HL-60 (cell line): ENCODE results near the gene AGRN.

Experiments
- POLR2AphosphoS5 ChIP-seq: IDR thresholded peaks from 2 replicates; pipeline ENCODE4 v1.6.1; 2012; ENCODE audit warnings: low read depth
- TF ChIP-seq, protein P1 (sequence below): IDR thresholded peaks from one replicate; pipeline ENCODE4 v1.5.1; 2011; ENCODE audit warnings: low read length, control low read depth, inconsistent platforms; ENCODE audit not compliant: insufficient read depth
- TF ChIP-seq, protein P2 (sequence below): IDR thresholded peaks from 2 replicates; pipeline ENCODE4 v1.6.1; 2012; ENCODE audit warnings: low read depth; ENCODE audit not compliant: insufficient replicate concordance

GRCh38 chr1:999725-1000356, 20.1 kb upstream of the AGRN start, which contains the start of gene HES4:
- TF ChIP-seq, protein P1, sequence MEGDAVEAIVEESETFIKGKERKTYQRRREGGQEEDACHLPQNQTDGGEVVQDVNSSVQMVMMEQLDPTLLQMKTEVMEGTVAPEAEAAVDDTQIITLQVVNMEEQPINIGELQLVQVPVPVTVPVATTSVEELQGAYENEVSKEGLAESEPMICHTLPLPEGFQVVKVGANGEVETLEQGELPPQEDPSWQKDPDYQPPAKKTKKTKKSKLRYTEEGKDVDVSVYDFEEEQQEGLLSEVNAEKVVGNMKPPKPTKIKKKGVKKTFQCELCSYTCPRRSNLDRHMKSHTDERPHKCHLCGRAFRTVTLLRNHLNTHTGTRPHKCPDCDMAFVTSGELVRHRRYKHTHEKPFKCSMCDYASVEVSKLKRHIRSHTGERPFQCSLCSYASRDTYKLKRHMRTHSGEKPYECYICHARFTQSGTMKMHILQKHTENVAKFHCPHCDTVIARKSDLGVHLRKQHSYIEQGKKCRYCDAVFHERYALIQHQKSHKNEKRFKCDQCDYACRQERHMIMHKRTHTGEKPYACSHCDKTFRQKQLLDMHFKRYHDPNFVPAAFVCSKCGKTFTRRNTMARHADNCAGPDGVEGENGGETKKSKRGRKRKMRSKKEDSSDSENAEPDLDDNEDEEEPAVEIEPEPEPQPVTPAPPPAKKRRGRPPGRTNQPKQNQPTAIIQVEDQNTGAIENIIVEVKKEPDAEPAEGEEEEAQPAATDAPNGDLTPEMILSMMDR: no peak
- TF ChIP-seq POLR2AphosphoS5: no peak
- TF ChIP-seq, protein P2, sequence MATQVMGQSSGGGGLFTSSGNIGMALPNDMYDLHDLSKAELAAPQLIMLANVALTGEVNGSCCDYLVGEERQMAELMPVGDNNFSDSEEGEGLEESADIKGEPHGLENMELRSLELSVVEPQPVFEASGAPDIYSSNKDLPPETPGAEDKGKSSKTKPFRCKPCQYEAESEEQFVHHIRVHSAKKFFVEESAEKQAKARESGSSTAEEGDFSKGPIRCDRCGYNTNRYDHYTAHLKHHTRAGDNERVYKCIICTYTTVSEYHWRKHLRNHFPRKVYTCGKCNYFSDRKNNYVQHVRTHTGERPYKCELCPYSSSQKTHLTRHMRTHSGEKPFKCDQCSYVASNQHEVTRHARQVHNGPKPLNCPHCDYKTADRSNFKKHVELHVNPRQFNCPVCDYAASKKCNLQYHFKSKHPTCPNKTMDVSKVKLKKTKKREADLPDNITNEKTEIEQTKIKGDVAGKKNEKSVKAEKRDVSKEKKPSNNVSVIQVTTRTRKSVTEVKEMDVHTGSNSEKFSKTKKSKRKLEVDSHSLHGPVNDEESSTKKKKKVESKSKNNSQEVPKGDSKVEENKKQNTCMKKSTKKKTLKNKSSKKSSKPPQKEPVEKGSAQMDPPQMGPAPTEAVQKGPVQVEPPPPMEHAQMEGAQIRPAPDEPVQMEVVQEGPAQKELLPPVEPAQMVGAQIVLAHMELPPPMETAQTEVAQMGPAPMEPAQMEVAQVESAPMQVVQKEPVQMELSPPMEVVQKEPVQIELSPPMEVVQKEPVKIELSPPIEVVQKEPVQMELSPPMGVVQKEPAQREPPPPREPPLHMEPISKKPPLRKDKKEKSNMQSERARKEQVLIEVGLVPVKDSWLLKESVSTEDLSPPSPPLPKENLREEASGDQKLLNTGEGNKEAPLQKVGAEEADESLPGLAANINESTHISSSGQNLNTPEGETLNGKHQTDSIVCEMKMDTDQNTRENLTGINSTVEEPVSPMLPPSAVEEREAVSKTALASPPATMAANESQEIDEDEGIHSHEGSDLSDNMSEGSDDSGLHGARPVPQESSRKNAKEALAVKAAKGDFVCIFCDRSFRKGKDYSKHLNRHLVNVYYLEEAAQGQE: no peak
